Spleen (tissue), 11 donors: ENCODE measurements around the gene PDE4B. TPM values are rescaled to one million over a fixed set of nuclear protein-coding genes. Genes with fewer than 3 reads are reported as not detected.

Experiments used
- DNase-seq: peaks from one replicate; pipeline ENCODE4 v3.0.0-alpha.2; 2020
- H3K27ac ChIP-seq, 8 donors: fragments of 200-600 bp; sonication (generic) in 7 of 8; 1 replicate in 4 of 8; 2 replicates in 4 of 8; pipeline versions ENCODE4 v1.5.0 to v1.8.0; 2016 to 2021; ENCODE audit warnings: inconsistent platforms in 4 of 8, mild to moderate bottlenecking in 4 of 8, moderate library complexity in 1 of 8
- H3K27me3 ChIP-seq, 7 donors: fragments of 200-600 bp; sonication (generic) in 6 of 7; replicated peaks in 1 of 7; 1 replicate in 4 of 7; 2 replicates in 3 of 7; pipeline versions ENCODE4 v1.5.0 to v1.8.0; 2016 to 2021; ENCODE audit warnings: inconsistent platforms in 3 of 7, mild to moderate bottlenecking in 1 of 7
- H3K36me3 ChIP-seq, 6 donors: fragments of 200-600 bp; sonication (generic) in 5 of 6; 1 replicate in 4 of 6; 2 replicates in 2 of 6; pipeline versions ENCODE4 v1.5.0 to v1.8.0; 2016 to 2021; ENCODE audit warnings: inconsistent platforms in 2 of 6
- H3K4me1 ChIP-seq, 6 donors: fragments of 200-600 bp; sonication (generic) in 5 of 6; 1 replicate in 3 of 6; 2 replicates in 3 of 6; pipeline versions ENCODE4 v1.5.0 to v1.8.0; 2016 to 2021; ENCODE audit warnings: inconsistent platforms in 3 of 6
- H3K4me3 ChIP-seq, 8 donors: fragments of 200-600 bp; sonication (generic) in 7 of 8; 1 replicate in 4 of 8; 2 replicates in 4 of 8; pipeline versions ENCODE4 v1.5.0 to v1.8.0; 2016 to 2021; ENCODE audit warnings: inconsistent platforms in 4 of 8, mild to moderate bottlenecking in 4 of 8, moderate library complexity in 2 of 8
- H3K9me3 ChIP-seq, 8 donors: fragments of 200-600 bp; sonication (generic) in 7 of 8; 1 replicate in 4 of 8; 2 replicates in 4 of 8; pipeline versions ENCODE4 v1.5.0 to v1.8.0; 2016 to 2021; ENCODE audit warnings: inconsistent platforms in 4 of 8
- POLR2A ChIP-seq, 3 donors: fragments of 450-650 bp; IDR thresholded peaks; one replicate each; pipeline ENCODE4 v1.5.1; 2017; ENCODE audit warnings: antibody characterized with exemption in 3 of 3, mild to moderate bottlenecking in 1 of 3
- POLR2AphosphoS5 ChIP-seq, 3 donors: sonication (generic); formaldehyde crosslinking; IDR thresholded peaks; one replicate each; pipeline ENCODE4 v1.5.1; 2017; ENCODE audit warnings: antibody characterized with exemption in 3 of 3
- WGBS, 5 donors: extraction: QIAGEN DNeasy Blood & Tissue Kit in 3 of 5; methylation state at CpG; one replicate each; pipeline versions ENCODE4 v1.1.5 to v1.1.7; 2013 to 2018; 5-methylcytosine and 5-hydroxymethylcytosine counted together
- intact Hi-C: fragments of 100-400 bp; cut with DNase I; formaldehyde crosslinking; loops from one replicate; pipeline ENCODE4 v1.15.0; 2023; ENCODE audit warnings: low total_unique reads
- polyA plus RNA-seq, 3 donors: library from polyadenylated mRNA; stranded (reverse); fragments of 200-250 nt; gene quantifications; one replicate each; pipeline ENCODE4 v1.2.1, GENCODE V29; 2013
- total RNA-seq, 7 donors: library from RNA; depleted of rRNA in 3 of 7; stranded (reverse); fragments of >200 nt in 3 of 7; fragmentation: NEBNext Ultra II Directional in 4 of 7; extraction: Animal tissue kit (Norgen Biotek cat#: 25700) in 4 of 7; gene quantifications; one replicate each; pipeline versions ENCODE4 v1.1.0 to v1.2.1, GENCODE V29; 2016 to 2021
- TF ChIP-seq, protein P1 (sequence below), 11 experiments: fragments of 200-600 bp in 7 of 11; fragments of 450-650 bp in 4 of 11; sonication (generic) in 4 of 11; IDR thresholded peaks in 8 of 11; conservative IDR thresholded peaks in 3 of 11; 1 replicate in 7 of 11; 2 replicates in 4 of 11; pipeline versions ENCODE4 v1.4.0 to v1.8.0; 2016 to 2021; ENCODE audit warnings: antibody characterized with exemption in 11 of 11, inconsistent platforms in 4 of 11, mild to moderate bottlenecking in 1 of 11
- donor health status: healthy with polysubstance abuse.
- donor health status: DM: no; HTN: no; CAD: no; lungs with moderate emphysema.
- donor health status: DM: no; HTN: no; CAD: no.
- donor health status: Bipolar disorder and iron deficiency.
- donor health status: healthy.
- donor health status: DM: no; HTN: no; CAD: no.
- donor health status: DM: yes; HTN: yes; CAD: no.

The PDE4B gene
- total and polyA plus RNA-seq, 10 donors: 12.6 to 88.2 (median 51.9) TPM

DNA sequence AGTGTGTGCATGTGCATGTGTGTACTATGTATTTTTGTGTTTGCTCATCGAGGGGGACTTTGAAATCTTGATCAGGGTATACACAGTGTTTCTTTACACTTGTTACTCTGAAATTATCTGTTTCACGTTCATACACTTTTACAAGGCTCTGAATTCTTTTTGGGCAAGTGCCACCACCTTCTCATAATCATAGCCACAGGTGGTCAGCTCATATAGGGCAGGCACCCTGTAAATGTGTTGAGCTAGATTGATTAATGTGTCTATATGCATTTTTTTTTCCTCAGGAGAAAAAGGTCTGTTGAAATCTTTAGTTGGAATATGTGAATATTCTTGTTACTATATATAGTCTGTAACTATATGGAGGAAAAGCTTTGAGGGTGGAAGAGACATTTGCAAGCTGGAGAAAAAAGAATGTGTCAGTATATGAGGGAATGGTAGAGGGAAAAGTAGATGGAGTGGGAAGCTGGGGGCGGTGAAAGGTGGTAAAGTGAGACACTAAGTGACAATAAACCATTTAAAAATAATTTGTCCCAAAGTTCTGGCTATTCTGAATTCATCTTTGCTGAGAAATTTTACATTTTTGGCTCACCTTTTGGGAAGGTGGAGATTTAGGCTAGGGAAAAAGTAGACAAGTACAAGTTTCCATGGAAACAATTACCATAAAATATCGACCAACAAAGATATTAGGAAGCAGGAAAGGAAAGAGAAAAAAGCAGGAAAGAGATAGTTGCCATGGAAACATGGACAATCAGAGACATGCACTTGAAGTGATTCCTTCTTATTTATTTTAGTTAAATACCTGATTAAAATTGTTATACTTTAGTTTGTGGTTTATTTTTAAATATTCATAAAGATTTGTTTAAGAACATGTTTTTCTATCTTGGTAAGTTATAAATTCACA is 277.5 kb downstream of the PDE4B start:
- no peaks in the 10 kb centered on the region for H3K9me3 ChIP-seq
- H3K36me3 ChIP-seq: no peaks in the 10 kb centered on the region
- H3K27ac ChIP-seq: no peak overlapping the region
- no peak for TF ChIP-seq POLR2AphosphoS5 (IDR thresholded peaks at IDR 0.05)
- TF ChIP-seq, protein P1, sequence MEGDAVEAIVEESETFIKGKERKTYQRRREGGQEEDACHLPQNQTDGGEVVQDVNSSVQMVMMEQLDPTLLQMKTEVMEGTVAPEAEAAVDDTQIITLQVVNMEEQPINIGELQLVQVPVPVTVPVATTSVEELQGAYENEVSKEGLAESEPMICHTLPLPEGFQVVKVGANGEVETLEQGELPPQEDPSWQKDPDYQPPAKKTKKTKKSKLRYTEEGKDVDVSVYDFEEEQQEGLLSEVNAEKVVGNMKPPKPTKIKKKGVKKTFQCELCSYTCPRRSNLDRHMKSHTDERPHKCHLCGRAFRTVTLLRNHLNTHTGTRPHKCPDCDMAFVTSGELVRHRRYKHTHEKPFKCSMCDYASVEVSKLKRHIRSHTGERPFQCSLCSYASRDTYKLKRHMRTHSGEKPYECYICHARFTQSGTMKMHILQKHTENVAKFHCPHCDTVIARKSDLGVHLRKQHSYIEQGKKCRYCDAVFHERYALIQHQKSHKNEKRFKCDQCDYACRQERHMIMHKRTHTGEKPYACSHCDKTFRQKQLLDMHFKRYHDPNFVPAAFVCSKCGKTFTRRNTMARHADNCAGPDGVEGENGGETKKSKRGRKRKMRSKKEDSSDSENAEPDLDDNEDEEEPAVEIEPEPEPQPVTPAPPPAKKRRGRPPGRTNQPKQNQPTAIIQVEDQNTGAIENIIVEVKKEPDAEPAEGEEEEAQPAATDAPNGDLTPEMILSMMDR (IDR thresholded peaks at IDR 0.05 in 8 of 11, conservative IDR thresholded peaks at IDR 0.05 in 3 of 11): no peak
- TF ChIP-seq POLR2A (IDR thresholded peaks at IDR 0.05): no peak
- no peak for DNase-seq
- no peak overlapping the region for H3K4me3 ChIP-seq
- H3K27me3 ChIP-seq: no peaks in the 10 kb centered on the region
- no peaks in the 10 kb centered on the region for H3K4me1 ChIP-seq
- intact Hi-C loops: no loop called here
- 42 to 68% (median 57%) methylated on average over 4 of the region's 4 CpGs for WGBS, 5 donors

DNA sequence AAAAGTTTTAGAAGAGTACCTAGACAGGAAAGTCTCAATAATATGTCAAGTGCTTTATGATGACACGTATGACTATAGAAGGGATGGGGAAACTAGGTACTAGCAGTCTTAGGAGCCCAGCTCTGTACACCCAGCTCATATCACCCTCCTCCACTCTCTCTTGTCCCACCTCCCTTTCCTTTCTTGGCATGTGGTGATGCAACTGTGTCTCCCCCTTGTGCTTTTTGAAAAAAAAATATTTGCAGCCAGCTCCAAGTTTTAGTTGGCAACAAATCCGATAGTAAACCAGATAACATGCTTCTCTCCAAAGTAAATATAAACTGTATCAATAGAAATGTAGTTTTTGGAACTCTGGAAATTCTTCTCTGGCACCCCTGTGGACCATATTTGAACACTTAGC is 280.7 kb downstream of the PDE4B start:
- intact Hi-C loops: no loop called here
- no peak overlapping the region for H3K27ac ChIP-seq
- TF ChIP-seq POLR2AphosphoS5 (IDR thresholded peaks at IDR 0.05): no peak
- TF ChIP-seq, protein P1 (IDR thresholded peaks at IDR 0.05 in 8 of 11, conservative IDR thresholded peaks at IDR 0.05 in 3 of 11): no peak
- no peak for TF ChIP-seq POLR2A (IDR thresholded peaks at IDR 0.05)
- H3K27me3 ChIP-seq: no peaks in the 10 kb centered on the region
- no peaks in the 10 kb centered on the region for H3K4me1 ChIP-seq
- no peak overlapping the region for H3K4me3 ChIP-seq
- H3K9me3 ChIP-seq: no peaks in the 10 kb centered on the region
- H3K36me3 ChIP-seq: no peaks in the 10 kb centered on the region
- no peak for DNase-seq
- 74 to 88% (median 82%) methylated on average over 2 of the region's 2 CpGs for WGBS, 5 donors

DNA sequence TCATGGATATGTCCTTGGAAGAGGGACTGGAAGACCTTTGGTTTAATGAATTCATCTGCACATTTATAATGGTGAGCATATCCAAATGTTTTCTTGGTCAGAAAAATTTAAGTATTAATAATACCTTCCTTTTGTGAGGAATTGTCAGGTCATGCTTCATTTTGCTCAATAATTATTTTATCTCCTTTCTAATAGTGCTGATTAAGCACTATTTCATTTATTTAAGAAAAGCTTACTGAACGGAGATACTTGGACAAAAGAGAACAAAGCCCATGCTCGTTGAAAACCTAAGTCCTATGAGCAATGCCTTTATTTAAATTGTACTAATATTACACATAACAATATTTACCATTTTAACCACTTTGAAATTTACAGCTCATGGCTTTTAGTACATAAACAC is 281.5 kb downstream of the PDE4B start:
- no peaks in the 10 kb centered on the region for H3K9me3 ChIP-seq
- H3K4me1 ChIP-seq: no peaks in the 10 kb centered on the region
- no peak for TF ChIP-seq POLR2AphosphoS5 (IDR thresholded peaks at IDR 0.05)
- no peak for TF ChIP-seq POLR2A (IDR thresholded peaks at IDR 0.05)
- TF ChIP-seq, protein P1 (IDR thresholded peaks at IDR 0.05 in 8 of 11, conservative IDR thresholded peaks at IDR 0.05 in 3 of 11): no peak
- DNase-seq: no peak
- no peaks in the 10 kb centered on the region for H3K27me3 ChIP-seq
- no peaks in the 10 kb centered on the region for H3K36me3 ChIP-seq
- WGBS, 5 donors: 77 to 95% (median 84%) methylated on average over 2 of the region's 2 CpGs
- no peak overlapping the region for H3K27ac ChIP-seq
- intact Hi-C loops: no loop called here
- H3K4me3 ChIP-seq: no peak overlapping the region

DNA sequence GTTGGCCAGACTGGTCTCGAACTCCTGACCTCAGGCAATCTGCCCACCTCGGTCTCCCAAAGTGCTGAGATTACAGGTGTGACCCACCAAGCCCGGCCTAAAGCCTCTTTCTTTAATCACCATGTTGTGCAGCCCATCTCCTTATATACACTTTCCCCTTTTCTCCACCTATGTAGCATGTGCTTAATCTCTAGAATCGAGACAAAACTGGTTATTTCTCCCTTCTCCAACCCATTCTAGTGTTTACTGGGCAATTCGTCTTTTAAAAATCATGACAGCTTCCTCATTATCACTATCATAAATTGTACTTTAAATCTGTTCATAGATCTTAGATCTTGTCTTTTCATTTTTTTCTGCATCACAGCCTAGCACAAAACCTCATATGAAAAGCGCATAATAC is 285.7 kb downstream of the PDE4B start:
- Histone ChIP-seq H3K27ac (no peak overlapping the region), H3K36me3 (no peaks in the 10 kb centered on the region), H3K9me3 (no peaks in the 10 kb centered on the region), H3K4me1 (no peaks in the 10 kb centered on the region), H3K4me3 (no peak overlapping the region), H3K27me3 (no peaks in the 10 kb centered on the region)
- DNase-seq: no peak
- 79 to 89% (median 81%) methylated on average over 6 of the region's 6 CpGs for whole genome bisulfite sequencing, 5 donors
- TF ChIP-seq POLR2A (IDR thresholded peaks at IDR 0.05) (no peak), POLR2AphosphoS5 (IDR thresholded peaks at IDR 0.05) (no peak)
- TF ChIP-seq, protein P1 (IDR thresholded peaks at IDR 0.05 in 8 of 11, conservative IDR thresholded peaks at IDR 0.05 in 3 of 11): no peak
- intact Hi-C loops: no loop called here
